ACHN (cell line): ENCODE data around the gene CMIP.

Experiments used
- DNase-seq: peaks from one replicate; pipeline ENCODE4 v3.0.0-alpha.2; 2015
- in situ Hi-C: cut with HindIII; loops from 2 replicates; pipeline ENCODE4 v1.10.0; 2017; ENCODE audit warnings: low sequenced_read_pairs, low pct_ligation_motif_present, low pct_unique_long_range_greater_than_20kb

CMIP gene

DNA sequence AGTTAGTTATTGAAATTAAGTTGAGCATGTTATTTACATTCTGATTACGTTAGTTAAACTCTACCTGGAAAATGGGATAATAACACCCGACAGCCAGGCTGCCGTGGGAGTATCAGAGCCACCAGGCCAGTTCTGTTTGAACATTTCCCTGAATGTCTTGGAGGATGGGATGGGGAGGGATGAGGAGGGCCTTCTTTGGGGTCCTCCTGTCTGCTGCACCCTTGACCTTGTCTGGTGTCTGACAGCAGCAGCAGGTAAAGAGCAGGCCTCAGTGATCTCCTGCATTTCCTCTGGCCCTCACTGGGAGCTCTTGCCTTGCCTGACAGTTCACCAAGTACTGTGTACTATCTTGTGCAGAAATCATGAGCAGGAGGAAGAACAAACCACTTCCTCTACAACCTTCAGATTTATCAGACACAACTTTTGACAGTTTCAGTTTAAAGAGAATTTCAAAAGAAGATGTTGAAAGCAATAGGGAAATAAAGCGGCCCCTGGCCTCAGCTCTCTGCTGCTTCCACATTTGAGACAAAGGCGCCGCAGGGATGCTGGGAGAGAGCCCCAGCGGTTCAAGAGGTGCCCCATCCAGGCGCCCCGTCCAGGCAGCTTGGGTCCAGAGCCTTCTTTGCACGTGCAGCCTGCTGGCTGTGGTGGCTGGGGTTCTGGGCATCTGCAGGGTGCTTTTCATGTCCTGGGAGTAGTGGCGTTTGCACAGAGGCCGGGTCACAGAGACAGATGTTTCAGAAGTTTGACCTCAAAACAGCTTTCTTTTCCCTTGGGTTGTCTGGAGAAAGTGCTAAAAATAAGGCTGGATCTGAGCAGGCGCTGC is 25.3 kb downstream of the CMIP start:
- in situ Hi-C loops: no loop called here
- DNase-seq: no peak

DNA sequence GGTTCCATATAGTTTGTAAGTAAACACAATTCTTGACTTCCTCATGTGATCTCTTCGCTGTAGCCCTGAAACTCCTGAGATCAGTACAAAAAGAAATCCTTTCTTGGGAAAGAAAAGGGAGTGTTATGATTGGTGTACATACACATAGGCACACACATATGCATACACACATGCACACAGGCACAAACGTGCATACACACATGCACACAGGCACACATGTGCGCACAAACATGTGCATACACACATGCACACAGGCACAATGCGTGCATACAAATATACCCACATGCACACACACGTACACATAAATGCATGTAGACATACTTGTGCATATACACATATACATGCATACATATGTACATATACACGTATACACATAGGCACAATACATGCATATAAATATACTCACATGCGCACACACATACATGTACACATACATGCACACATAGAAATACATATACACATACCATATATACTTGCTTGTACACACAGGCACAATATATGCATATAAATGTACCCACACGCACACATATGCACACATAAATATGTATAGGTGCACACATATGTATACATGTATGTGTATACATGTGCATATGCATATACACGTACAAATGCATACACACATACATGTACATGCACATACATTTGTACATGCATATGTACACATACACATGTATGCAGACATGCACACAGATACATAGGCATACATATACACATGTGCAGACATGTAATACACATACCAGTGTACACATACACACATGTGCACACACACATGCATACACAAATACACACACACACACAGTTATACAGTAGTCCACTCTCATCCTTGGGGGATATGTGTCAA is 26.4 kb downstream of the CMIP start:
- in situ Hi-C loops: no loop called here
- DNase-seq: no peak

GRCh38 chr16:81471882-81472281 is 27.3 kb downstream of the CMIP start:
- in situ Hi-C loops: no loop called here
- no peak for DNase-seq

DNA sequence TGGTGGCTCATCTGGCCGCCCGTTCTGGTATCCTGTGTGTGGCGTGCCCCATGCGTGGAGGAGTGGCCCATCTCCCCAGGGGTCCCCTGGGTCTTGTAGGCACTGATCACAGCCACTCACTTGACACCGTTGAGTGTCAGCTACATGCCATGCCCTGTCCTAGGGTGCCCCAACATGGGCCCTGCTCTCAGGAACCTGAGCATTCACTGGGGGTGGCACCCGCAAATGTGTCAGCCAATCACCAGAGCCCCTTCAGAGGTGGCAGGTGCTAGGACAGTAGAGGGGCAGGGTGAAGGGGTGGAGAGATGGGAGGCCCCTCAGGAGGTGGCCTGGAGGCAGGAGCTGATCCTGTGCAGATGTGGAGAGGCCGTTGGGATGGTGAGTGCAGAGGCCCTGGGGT is 27.8 kb downstream of the CMIP start:
- no peak for DNase-seq
- in situ Hi-C loops: no loop called here

DNA sequence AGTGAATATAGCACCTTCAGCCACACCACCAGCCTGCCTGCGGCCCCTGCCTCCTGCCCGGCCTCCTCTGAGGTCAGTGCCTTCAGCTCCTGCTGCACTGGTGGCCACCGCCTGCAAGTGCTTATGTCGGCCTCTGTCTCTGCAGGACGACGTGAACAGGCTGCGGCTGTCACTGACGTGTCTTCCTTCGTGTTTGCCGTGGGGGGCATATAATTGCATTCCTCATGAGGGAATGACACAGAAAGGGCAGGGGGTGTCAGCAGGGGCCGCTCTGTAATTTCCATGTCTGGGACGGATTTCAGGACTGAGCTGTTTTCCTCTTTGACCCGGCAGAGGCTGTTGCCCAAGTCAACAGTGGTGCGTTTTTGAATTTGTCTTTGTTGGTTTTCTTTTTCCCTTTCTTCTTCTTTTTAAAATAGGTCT is 28.5 kb downstream of the CMIP start:
- no peak for DNase-seq
- in situ Hi-C loops: no loop called here

DNA sequence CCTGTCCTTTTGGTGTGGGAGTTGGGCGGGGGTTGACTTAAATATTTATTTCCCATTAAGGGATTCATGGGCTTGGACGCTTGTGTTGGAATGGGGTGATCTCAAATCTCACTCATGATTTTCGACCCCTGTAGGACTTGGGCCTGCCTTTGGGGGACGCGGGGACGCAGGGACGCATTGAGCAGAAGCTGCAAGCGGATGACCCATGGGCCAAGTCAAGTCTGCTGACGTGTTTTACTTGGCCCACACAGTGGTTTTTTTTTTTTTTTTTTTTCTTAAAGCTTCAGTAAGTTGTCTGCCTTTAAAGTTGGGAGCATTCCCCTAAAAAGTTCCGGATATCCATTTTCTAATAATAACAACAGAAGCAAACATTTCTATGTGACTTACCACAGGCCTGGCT is 28.9 kb downstream of the CMIP start:
- DNase-seq: no peak
- in situ Hi-C loops: no loop called here

DNA sequence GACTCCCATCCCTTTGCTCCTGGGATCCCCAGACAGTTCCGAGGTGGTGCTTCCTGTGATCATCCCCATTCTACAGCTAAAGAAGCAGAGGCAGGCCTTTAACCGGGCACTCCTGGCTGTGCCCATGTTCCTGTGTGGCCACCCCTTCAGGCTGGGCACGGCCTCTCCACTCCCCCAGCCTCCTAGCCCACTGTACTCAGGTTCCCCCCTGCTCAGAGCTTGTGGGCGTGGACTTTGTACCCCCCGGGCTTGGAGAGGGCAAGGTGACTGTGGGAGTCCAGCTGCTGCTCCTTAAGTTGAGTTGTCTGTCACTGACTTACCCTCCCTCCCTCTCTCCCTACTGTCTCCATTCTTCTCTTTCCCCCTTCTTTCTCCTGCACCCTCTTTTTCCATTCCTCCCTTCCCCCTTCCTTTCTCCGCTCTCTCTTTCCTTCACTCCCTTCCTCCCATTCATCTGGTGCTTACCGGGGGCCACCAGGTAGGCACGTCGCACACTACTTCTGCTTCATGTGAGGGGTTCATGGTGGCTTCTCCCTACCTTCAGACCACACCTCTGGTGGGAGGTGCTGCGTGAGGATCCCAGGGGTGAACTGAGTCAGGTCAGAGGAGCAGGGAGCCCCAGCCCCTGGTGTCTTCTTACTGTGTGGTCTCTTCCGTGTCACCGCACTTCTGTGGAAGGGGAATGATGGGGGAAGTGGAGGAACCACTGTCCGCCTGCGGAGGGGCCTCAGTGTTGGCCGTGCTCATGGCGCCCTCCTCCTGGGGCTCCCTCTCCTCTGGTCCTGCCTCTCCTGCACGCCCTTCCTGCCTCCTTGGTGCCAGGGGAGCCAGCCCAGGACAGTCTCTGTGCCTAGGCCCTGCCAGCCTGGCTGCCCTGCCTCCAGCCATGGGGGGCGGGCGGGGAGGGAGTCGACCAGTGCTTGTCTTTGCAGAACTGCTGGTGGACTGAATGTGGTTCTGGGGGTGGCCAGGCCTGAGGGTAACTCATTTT is 29.7 kb downstream of the CMIP start:
- in situ Hi-C loops: no loop called here
- DNase-seq: no peak

DNA sequence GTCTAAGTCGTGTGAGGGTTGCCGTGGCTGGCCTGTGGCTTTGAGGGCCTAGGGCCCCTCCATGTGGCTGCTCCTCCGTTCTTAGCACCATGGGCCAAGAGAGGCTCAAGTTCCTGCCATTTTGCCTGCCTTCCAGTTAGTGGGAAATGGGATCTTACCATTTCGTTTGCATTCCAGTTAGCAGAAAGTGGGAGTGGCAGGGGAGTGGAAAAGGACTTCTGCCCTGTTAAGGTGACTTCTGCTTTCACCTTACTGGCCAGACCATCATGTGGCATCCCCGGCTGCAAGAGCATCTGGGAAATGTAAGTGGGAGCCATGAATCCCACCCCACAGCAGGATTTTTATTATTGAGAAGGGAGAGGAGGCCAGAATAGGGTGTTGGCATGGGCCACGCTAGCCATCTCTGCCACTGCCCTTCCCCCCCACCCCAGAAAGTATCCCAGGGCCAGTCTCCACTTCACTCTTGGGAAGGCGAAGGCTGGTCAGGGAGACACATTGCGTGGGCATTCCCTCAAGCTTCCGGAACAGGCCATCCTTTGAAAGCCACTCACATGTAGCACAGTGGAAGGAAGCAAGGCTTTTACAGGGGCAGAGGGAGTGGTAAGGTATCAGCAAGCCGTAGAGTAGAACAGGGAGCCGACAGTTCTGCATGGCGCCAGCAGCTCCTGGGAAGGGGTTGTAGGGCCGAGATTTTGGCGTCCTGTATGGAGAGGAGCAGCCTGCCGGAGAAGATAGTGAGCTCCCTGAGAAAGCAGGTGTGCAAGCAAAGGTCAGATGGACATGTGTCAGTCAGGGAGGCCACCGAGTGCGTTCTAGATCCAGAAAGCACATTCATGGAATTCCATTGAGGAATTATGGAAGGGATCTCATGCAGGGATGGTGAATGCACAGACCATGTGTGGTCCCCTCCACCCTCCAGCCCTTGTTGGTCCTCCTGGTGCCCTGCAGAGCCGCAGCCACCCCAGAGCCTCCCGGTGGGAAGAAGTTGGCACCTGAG is 33.4 kb downstream of the CMIP start:
- DNase-seq: no peak
- in situ Hi-C loops: no loop called here

DNA sequence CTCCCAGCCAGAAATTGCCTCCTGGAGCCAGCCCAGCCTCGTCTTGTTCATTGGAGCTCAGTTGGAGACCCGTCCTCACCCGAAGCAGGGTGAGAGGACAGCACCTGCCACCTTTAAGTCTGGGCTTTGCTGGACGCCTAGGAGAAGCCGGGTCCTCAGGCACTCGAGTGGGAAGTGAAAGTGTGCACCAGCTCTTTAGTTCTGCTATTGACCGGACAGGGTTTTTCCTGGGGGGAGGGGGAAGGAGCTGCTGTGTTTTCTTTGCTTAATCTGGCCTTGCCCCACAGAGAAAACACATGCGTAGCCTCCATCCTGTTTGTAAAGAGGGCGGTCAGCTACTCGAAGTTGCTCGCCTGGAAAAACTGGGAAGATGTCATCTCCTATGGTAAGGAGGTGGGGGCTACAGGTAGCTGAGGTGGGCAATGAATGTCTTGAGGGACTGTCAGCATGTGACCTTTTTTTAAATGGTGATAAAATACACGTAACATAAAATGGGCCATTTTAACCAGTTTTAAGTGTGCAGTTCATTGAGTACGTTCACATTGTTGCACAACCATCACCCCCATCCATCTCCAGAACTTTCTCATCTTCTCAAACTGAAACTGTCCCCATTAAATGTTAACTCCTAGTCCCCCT is 34.4 kb downstream of the CMIP start:
- in situ Hi-C loops: no loop called here
- no peak for DNase-seq

DNA sequence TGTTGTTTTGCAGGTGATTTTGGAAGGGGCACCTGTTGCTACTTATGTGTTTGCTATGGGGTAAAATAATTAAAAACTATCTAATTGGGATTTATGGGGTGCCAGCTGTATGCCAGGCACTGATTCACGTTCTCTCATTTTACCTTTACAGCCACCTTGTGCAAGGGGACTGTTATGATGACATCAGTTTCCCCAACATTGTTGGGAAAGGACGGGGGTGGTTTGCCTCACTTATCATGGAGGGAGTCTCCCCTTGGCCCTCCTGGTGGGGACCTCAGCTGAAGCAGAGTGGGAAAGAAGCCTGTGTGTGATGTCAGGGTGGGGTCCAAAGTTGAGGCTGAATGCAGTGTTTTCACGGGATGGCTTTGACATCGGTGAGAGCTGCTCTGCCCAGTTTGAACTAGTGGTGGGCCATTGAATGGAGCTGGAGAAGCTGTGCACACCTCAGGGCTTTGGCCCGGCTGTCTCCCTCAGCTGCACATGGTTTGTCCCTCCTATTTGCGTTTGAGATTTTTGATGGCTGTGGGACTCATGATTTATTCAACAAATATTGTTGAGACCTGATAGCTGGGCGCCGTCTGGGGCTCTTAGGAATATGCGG is 36.1 kb downstream of the CMIP start:
- no peak for DNase-seq
- in situ Hi-C loops: no loop called here

- no peak for DNase-seq
- in situ Hi-C loops: no loop called here
These were observed 36.7 kb downstream of the CMIP start for GRCh38 chr16:81481207-81481821.

DNA sequence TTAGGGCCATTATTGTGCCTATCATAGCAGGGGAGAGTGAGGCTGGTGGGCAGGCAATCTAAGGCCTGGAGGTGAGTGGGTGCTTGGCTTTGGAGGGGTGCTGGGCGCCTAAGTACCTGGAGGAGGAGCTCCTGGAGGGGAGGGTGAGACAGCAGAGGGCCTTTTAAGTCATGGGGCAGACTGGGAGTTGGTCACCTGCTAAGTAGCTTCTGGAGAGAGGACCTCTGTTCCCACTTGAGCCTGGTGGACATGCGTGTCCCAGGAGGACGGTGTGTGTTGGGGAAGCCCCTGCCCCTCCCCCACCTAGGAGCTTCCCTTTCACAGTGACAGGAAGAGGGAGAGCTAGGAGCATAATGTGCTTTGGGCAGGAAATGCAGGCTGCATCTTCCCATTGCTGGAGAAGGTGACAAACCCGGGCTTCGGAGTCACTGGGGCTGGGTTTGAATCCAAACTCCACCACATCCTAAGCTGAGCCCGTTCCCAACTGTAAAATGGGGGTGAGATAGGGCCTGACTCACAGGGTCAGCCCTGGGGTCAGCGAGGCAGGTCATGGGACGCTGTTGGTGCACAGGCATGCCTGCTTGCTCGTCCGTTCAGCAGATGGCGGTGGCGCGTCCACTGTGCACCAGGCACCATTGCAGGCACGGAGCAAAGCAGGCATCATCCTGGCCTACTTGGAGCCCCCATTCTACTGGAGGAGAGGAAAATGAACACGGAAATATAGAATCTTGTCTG is 37.9 kb downstream of the CMIP start:
- in situ Hi-C loops: no loop called here
- no peak for DNase-seq

GRCh38 chr16:81483064-81483969 is 38.7 kb downstream of the CMIP start:
- in situ Hi-C loops: no loop called here
- no peak for DNase-seq

- in situ Hi-C loops: no loop called here
- no peak for DNase-seq
These were observed 39.5 kb downstream of the CMIP start for GRCh38 chr16:81483970-81484595.
